Activated CD8-positive, alpha-beta T cell treated with anti-CD3 and anti-CD28 coated beads for 36 hours (primary cell): ENCODE data around the gene PBX2. TPM values are rescaled to one million over a fixed set of nuclear protein-coding genes. Genes with fewer than 3 reads are reported as not detected.

ENCODE experiments used
- ATAC-seq: fragments of 200-7000 bp; cut with Tn5 transposase; one replicate; pipeline ENCODE4 v1.10.0; 2021; ENCODE audit warnings: mild to moderate bottlenecking, moderate library complexity
- CTCF ChIA-PET: fragments of 350-600 bp; sonication (Branson Sonifier 250); formaldehyde crosslinking; loops from one replicate; lab custom pipeline; 2021; ENCODE audit warnings: antibody characterized with exemption; lab: Charles Lee
- POLR2A ChIA-PET: fragments of 350-600 bp; sonication (Branson Sonifier 250); formaldehyde crosslinking; loops from one replicate; lab custom pipeline; 2021; ENCODE audit warnings: antibody characterized with exemption; lab: Charles Lee
- DNase-seq: peaks from one replicate; pipeline ENCODE4 v3.0.0-alpha.2; 2020
- H3K27ac Mint-ChIP-seq: one replicate; pipeline ENCODE4 v1.8.0; 2021; ENCODE audit warnings: mild to moderate bottlenecking, mixed read lengths
- H3K27me3 Mint-ChIP-seq: one replicate; pipeline ENCODE4 v1.8.0; 2021; ENCODE audit warnings: mixed read lengths
- H3K36me3 Mint-ChIP-seq: one replicate; pipeline ENCODE4 v1.8.0; 2021; ENCODE audit warnings: low read depth, mixed read lengths
- H3K4me1 Mint-ChIP-seq: one replicate; pipeline ENCODE4 v1.8.0; 2021; ENCODE audit warnings: low read depth, mixed read lengths
- H3K4me3 Mint-ChIP-seq: one replicate; pipeline ENCODE4 v1.8.0; 2021; ENCODE audit warnings: mild to moderate bottlenecking, moderate library complexity, mixed read lengths
- H3K9me3 Mint-ChIP-seq: one replicate; pipeline ENCODE4 v1.8.0; 2021; ENCODE audit warnings: mixed read lengths
- CTCF ChIP-seq: fragments of 200-600 bp; IDR thresholded peaks from one replicate; pipeline ENCODE4 v1.8.0; 2022; ENCODE audit warnings: antibody characterized with exemption, mild to moderate bottlenecking
- intact Hi-C: fragments of 100-400 bp; cut with micrococcal nuclease; formaldehyde crosslinking; loops from one replicate; pipeline ENCODE4 v1.10.0; 2022
- total RNA-seq, 2 experiments: library from RNA; stranded (reverse); gene quantifications; one replicate each; pipeline ENCODE4 v1.2.3, GENCODE V29; 2021

PBX2 gene
- total RNA-seq, 2 experiments from 2014 or later: 59.6 to 64.2 TPM

- ChIA-PET POLR2A (interaction anchor here (0.8 kb wide), 1 partner anchor 10 kb away, joined by 3 read pairs; no protein-coding TSS in a partner anchor), CTCF (interaction anchor here (2.6 kb wide), 1 partner anchor 49 kb away, joined by 7 read pairs; no protein-coding TSS in a partner anchor)
- Mint-ChIP-seq H3K4me1 (peaks cover 7% of the 10 kb centered on the region), H3K9me3 (no peaks in the 10 kb centered on the region), H3K4me3 (no peak overlapping the region), H3K27me3 (no peaks in the 10 kb centered on the region), H3K36me3 (peaks cover 26% of the 10 kb centered on the region), H3K27ac (no peak overlapping the region)
- intact Hi-C loops: no loop called here
- DNase-seq: no peak
- TF ChIP-seq CTCF: no peak
- ATAC-seq: no peak
Measured at GRCh38 chr6:32167154-32167760, 22.7 kb downstream of the PBX2 start.

DNA sequence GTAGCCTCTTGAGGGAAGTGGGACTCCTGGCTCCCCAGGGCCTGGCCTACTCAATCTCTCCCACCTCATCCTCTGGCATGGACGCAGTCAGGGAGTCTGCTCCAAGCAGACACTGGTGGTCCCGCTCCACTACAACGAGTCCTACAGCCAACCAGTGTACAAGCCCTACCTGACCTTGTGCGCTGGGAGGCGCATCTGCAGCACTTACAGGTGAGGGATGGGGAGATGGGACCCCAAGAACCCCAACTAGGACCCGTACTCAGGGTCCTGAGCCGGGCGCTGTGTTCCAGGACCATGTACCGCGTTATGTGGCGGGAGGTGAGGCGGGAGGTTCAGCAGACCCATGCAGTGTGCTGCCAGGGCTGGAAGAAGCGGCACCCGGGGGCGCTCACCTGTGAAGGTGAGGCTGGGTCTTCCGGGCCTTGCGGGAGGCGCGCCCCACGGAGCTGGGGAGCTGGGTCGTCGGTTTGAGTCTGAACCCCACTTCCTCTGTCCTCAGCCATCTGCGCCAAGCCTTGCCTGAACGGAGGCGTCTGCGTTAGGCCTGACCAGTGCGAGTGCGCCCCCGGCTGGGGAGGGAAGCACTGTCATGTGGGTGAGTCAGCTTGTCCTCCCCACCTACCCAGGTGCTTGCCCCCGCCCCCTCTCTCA, 23.5 kb downstream of the PBX2 start:
- intact Hi-C loops: no loop called here
- Mint-ChIP-seq H3K4me3 (no peak overlapping the region), H3K27ac (no peak overlapping the region), H3K4me1 (peaks cover 7% of the 10 kb centered on the region), H3K36me3 (peaks cover 26% of the 10 kb centered on the region), H3K27me3 (no peaks in the 10 kb centered on the region), H3K9me3 (no peaks in the 10 kb centered on the region)
- POLR2A ChIA-PET: no interaction called here
- DNase-seq (no peak), ATAC-seq (no peak)
- TF ChIP-seq CTCF: no peak
- CTCF ChIA-PET: interaction anchor here (1.4 kb wide), 1 partner anchor 48 kb away, joined by 4 read pairs; no protein-coding TSS in a partner anchor

GRCh38 chr6:32164295-32164694, 25.7 kb downstream of the PBX2 start, which contains the start of gene EGFL8:
Gene EGFL8, plus strand, starts transcription at chr6:32164595. Its CDS starts 1,571 bp downstream, at chr6:32166166.
- H3K4me1 Mint-ChIP-seq: peaks cover 4% of the 10 kb centered on the region
- ChIA-PET CTCF (interaction anchor here (1.2 to 2.9 kb wide), 4 partner anchors 9 to 47 kb away, joined by 3 to 7 read pairs (median 4); no protein-coding TSS in a partner anchor), POLR2A (interaction anchor here (1.1 kb wide), 1 partner anchor 10 kb away, joined by 4 read pairs; no protein-coding TSS in a partner anchor)
- H3K27me3 Mint-ChIP-seq: no peaks in the 10 kb centered on the region
- H3K4me3 Mint-ChIP-seq: no peak within 1 kb of the TSS
- no peak for TF ChIP-seq CTCF
- no peak for DNase-seq
- intact Hi-C loops: no loop called here
- H3K9me3 Mint-ChIP-seq: no peaks in the 10 kb centered on the region
- H3K27ac Mint-ChIP-seq: no peak within 1 kb of the TSS
- H3K36me3 Mint-ChIP-seq: peaks cover 23% of the 10 kb centered on the region
- ATAC-seq: no peak

DNA sequence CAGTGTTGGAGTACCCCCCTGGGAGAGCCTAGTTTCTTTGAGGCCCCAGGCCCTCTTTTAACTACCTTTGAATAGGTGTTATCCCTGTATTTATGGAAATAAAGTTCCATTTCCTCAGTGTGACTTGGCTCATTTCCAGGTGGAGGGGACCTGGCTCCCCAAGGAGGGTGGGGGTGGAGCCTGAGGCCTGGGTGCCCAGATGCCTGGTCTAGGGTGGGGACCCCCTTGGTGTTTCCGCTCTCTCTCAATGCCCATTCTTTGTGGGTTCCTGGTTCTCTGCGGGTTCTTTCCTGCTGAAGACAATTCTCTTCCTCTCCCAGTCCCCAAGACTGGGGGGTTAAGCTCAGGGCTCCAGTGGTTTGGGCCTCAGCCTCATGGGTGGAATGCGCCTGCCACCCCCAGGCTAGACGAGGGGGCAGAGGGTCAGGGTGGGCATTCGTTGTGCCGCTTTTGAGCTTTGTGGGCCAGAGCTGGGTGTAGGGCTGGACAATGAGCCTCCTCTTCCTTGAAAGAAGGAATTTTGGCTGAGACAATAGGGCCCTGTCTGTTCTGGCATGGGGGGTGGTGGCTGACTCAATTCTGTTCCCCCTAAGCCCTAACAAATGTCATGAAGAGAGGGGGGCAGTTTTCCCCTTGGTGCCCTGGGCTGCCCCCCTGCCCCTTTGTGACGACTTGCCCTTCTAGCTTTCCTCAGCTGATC, 26.3 kb downstream of the PBX2 start:
- DNase-seq: no peak
- no peaks in the 10 kb centered on the region for H3K9me3 Mint-ChIP-seq
- no peak for ATAC-seq
- no peak overlapping the region for H3K4me3 Mint-ChIP-seq
- no peaks in the 10 kb centered on the region for H3K27me3 Mint-ChIP-seq
- ChIA-PET POLR2A (interaction anchor here (1.1 kb wide), 1 partner anchor 10 kb away, joined by 4 read pairs; no protein-coding TSS in a partner anchor), CTCF (interaction anchor here (1.2 to 2.9 kb wide), 3 partner anchors 27 to 47 kb away, joined by 3 to 7 read pairs (median 3); no protein-coding TSS in a partner anchor)
- peaks cover 2% of the 10 kb centered on the region for H3K4me1 Mint-ChIP-seq
- TF ChIP-seq CTCF: no peak
- intact Hi-C loops: no loop called here
- H3K27ac Mint-ChIP-seq: no peak overlapping the region
- H3K36me3 Mint-ChIP-seq: peaks cover 19% of the 10 kb centered on the region
